ENCODE results near the gene NPC2.
"Not testable (repeated sequence)": the region's sequence is repeated elsewhere in the genome, so short reads cannot be mapped to it uniquely, and the experiment has no call there.

Gene NPC2

GRCh38 chr14:74492776-74493342 is at the start of gene NPC2:
Gene NPC2 (minus strand): TSS chr14:74493305. CDS start chr14:74493274, 31 bp downstream.
- no peak for DNase-seq

GRCh38 chr14:74542056-74542685 is 49.1 kb upstream of the NPC2 start:
- no peak for DNase-seq

GRCh38 chr14:74541225-74541624 is 48.1 kb upstream of the NPC2 start:
- no peak for DNase-seq

- no peak for DNase-seq
These were observed 46.4 kb upstream of the NPC2 start for GRCh38 chr14:74539503-74539902.

- no peak for DNase-seq
These were observed 45.6 kb upstream of the NPC2 start for GRCh38 chr14:74538411-74539391.

GRCh38 chr14:74536336-74536735 is 43.2 kb upstream of the NPC2 start:
- not testable (repeated sequence) for DNase-seq

GRCh38 chr14:74535756-74536325 is 42.7 kb upstream of the NPC2 start:
- no peak for DNase-seq

- DNase-seq: no peak
These were observed 40.5 kb upstream of the NPC2 start for GRCh38 chr14:74533576-74533975.

GRCh38 chr14:74532246-74532645 is 39.1 kb upstream of the NPC2 start:
- DNase-seq: no peak

- peak; percentile 38 for DNase-seq
These were observed 38.4 kb upstream of the NPC2 start for GRCh38 chr14:74531467-74531866.

- DNase-seq: no peak
These were observed 37.9 kb upstream of the NPC2 start for GRCh38 chr14:74531006-74531405.

GRCh38 chr14:74528886-74529285 is 35.8 kb upstream of the NPC2 start:
- no peak for DNase-seq

- no peak for DNase-seq
These were observed 35.3 kb upstream of the NPC2 start for GRCh38 chr14:74528406-74528805.

GRCh38 chr14:74527736-74528280 is 34.7 kb upstream of the NPC2 start:
- DNase-seq: no peak

GRCh38 chr14:74526854-74527585 is 33.9 kb upstream of the NPC2 start:
- no peak for DNase-seq

GRCh38 chr14:74525361-74525851 is 32.3 kb upstream of the NPC2 start:
- no peak for DNase-seq

- no peak for DNase-seq
These were observed 31.7 kb upstream of the NPC2 start for GRCh38 chr14:74524812-74525135.

- no peak for DNase-seq
These were observed 31.1 kb upstream of the NPC2 start for GRCh38 chr14:74524076-74524811.

GRCh38 chr14:74522740-74523139 is 29.6 kb upstream of the NPC2 start:
- no peak for DNase-seq

GRCh38 chr14:74521756-74522155 is 28.7 kb upstream of the NPC2 start:
- DNase-seq: no peak

- DNase-seq: no peak
These were observed 26.4 kb upstream of the NPC2 start for GRCh38 chr14:74519316-74520074.

All from fibroblast of skin of right quadriceps (primary cell).